Keratinocyte (primary cell): ENCODE data around the gene TFCP2L1. TPM values are rescaled to one million over a fixed set of nuclear protein-coding genes. Genes with fewer than 3 reads are reported as not detected.

Experiments used
- DNase-seq: peaks from one replicate; pipeline ENCODE4 v3.0.0-alpha.2; 2011; ENCODE audit warnings: low read depth, missing footprints, low spot score
- FAIRE-seq: peaks from 2 replicates; lab custom pipeline; 2011; peaks lifted over from hg19 to GRCh38; lab: Jason Lieb, UNC
- H2AFZ ChIP-seq: 2 replicates; pipeline ENCODE4 v1.6.0; 2012; ENCODE audit warnings: low read length, control low read depth, inconsistent platforms; ENCODE audit not compliant: control insufficient read depth
- H3K27ac ChIP-seq: 2 replicates; pipeline ENCODE4 v1.5.1; 2011; ENCODE audit warnings: low read length; ENCODE audit not compliant: control insufficient read depth, insufficient read depth
- H3K27me3 ChIP-seq: 3 replicates; pipeline ENCODE4 v1.6.0; 2011; ENCODE audit warnings: low read length; ENCODE audit not compliant: control insufficient read depth, insufficient read depth; ENCODE audit errors: extremely low read depth
- H3K36me3 ChIP-seq, 2 experiments: 2 replicates in 1 of 2; 3 replicates in 1 of 2; pipeline ENCODE4 v1.5.1; 2011; ENCODE audit warnings: low read length in 2 of 2, mild to moderate bottlenecking in 1 of 2; ENCODE audit not compliant: control insufficient read depth in 2 of 2, insufficient read depth in 2 of 2; ENCODE audit errors: extremely low read depth in 1 of 2
- H3K4me1 ChIP-seq: 3 replicates; pipeline ENCODE4 v1.5.1; 2011; ENCODE audit warnings: low read length; ENCODE audit not compliant: control insufficient read depth, insufficient read depth; ENCODE audit errors: extremely low read depth
- H3K4me2 ChIP-seq: 3 replicates; pipeline ENCODE4 v1.6.0; 2011; ENCODE audit warnings: low read depth, low read length; ENCODE audit not compliant: control insufficient read depth, insufficient read depth; ENCODE audit errors: extremely low read depth
- H3K4me3 ChIP-seq, 3 experiments: fragments of 200-600 bp in 1 of 3; sonication (generic) in 1 of 3; 2 replicates in 2 of 3; 3 replicates in 1 of 3; pipeline ENCODE4 v1.5.1; 2011 to 2016; ENCODE audit warnings: low read length in 3 of 3, mild to moderate bottlenecking in 3 of 3, control low read depth in 2 of 3, inconsistent platforms in 1 of 3, low read depth in 1 of 3, mixed read lengths in 1 of 3, mixed run types in 1 of 3, moderate library complexity in 1 of 3; ENCODE audit not compliant: control insufficient read depth in 2 of 3, insufficient read depth in 2 of 3; ENCODE audit errors: extremely low read depth in 1 of 3
- H3K79me2 ChIP-seq: 2 replicates; pipeline ENCODE4 v1.6.0; 2012; ENCODE audit warnings: low read length; ENCODE audit not compliant: control insufficient read depth, insufficient read depth
- H3K9ac ChIP-seq: 3 replicates; pipeline ENCODE4 v1.6.0; 2011; ENCODE audit warnings: low read length; ENCODE audit not compliant: control insufficient read depth, insufficient read depth; ENCODE audit errors: extremely low read depth
- H3K9me1 ChIP-seq: 3 replicates; pipeline ENCODE4 v1.6.0; 2011; ENCODE audit warnings: low read length; ENCODE audit not compliant: control insufficient read depth, insufficient read depth; ENCODE audit errors: extremely low read depth
- H3K9me3 ChIP-seq: 2 replicates; pipeline ENCODE4 v1.5.1; 2012; ENCODE audit warnings: low read depth, low read length; ENCODE audit not compliant: control insufficient read depth
- H4K20me1 ChIP-seq: 3 replicates; pipeline ENCODE4 v1.6.0; 2011; ENCODE audit warnings: low read length; ENCODE audit not compliant: control insufficient read depth, insufficient read depth; ENCODE audit errors: extremely low read depth
- CTCF ChIP-seq, 3 experiments: IDR thresholded peaks in 1 of 3; conservative IDR thresholded peaks in 1 of 3; optimal IDR thresholded peaks in 1 of 3; 2 replicates in 2 of 3; 3 replicates in 1 of 3; pipeline versions ENCODE3 to v1.5.1; 2011; ENCODE audit warnings: low read length in 3 of 3, mild to moderate bottlenecking in 3 of 3, moderate library complexity in 2 of 3, control low read depth in 1 of 3, inconsistent platforms in 1 of 3; ENCODE audit not compliant: insufficient read depth in 2 of 3; ENCODE audit errors: extremely low read depth in 1 of 3
- EZH2 ChIP-seq: IDR thresholded peaks from one replicate; pipeline ENCODE4 v1.6.1; 2012; ENCODE audit warnings: inconsistent platforms, mild to moderate bottlenecking, low read length, moderate library complexity
- dilution Hi-C: fragments of 300-500 bp; cut with MboI; formaldehyde crosslinking; loops from one replicate; pipeline ENCODE4 v1.7.0; 2020; ENCODE audit warnings: low sequenced_read_pairs; ENCODE audit not compliant: extremely low pct_ligation_motif_present
- polyA plus RNA-seq, 5 experiments: library from polyadenylated mRNA; depleted of rRNA in 3 of 5; stranded (reverse) in 3 of 5; stranded (forward) in 1 of 5; unstranded in 1 of 5; fragments of >200 nt; gene quantifications; 1 replicate in 1 of 5; 2 replicates in 3 of 5; 3 replicates in 1 of 5; pipeline versions ENCODE4 v1.2.1 to v1.2.3, GENCODE V29; 2011 to 2012; ENCODE audit warnings: missing spikeins in 2 of 5, low read depth in 1 of 5, low replicate concordance in 1 of 5

The TFCP2L1 gene
- polyA plus RNA-seq, 1 donor (not counting 4 experiments of a cell fraction or from before 2014, with no cell fraction given), result 29.4 TPM

GRCh38 chr2:121211251-121211650, 73.8 kb downstream of the TFCP2L1 start:
- peaks cover 21% of the 10 kb centered on the region for H3K4me1 ChIP-seq
- H3K36me3 ChIP-seq, result no peaks in the 10 kb centered on the region
- H4K20me1 ChIP-seq, result no peaks in the 10 kb centered on the region
- no peaks in the 10 kb centered on the region for H3K79me2 ChIP-seq
- H3K9me1 ChIP-seq, result no peaks in the 10 kb centered on the region
- H3K4me3 ChIP-seq, result no peak overlapping the region
- H3K27me3 ChIP-seq, result no peaks in the 10 kb centered on the region
- no peak overlapping the region for H3K9ac ChIP-seq
- DNase-seq (no peak), FAIRE-seq (no peak)
- dilution Hi-C loops, result no loop called here
- H3K9me3 ChIP-seq, result no peaks in the 10 kb centered on the region
- H3K27ac ChIP-seq, result peak overlapping the region; percentile 39
- TF ChIP-seq CTCF (optimal IDR thresholded peaks at IDR 0.05 in 1 of 3, IDR thresholded peaks at IDR 0.05 in 1 of 3, conservative IDR thresholded peaks at IDR 0.05 in 1 of 3; ENCODE audit: extremely low read depth in 1 of 3, insufficient read depth in 2 of 3, low read length in 3 of 3), result no peak
- no peak for TF ChIP-seq EZH2
- H3K4me2 ChIP-seq, result peak overlapping the region; percentile 19
- peak overlapping the region; percentile 58 for H2AFZ ChIP-seq

- FAIRE-seq, result peak; percentile 83
- peak overlapping the region; percentile 58 for H2AFZ ChIP-seq
These were observed 74.3 kb downstream of the TFCP2L1 start for GRCh38 chr2:121210691-121211090.

More at GRCh38 chr2:121210691-121211090, 74.3 kb downstream of the TFCP2L1 start:
- Histone ChIP-seq H3K4me1 (peaks cover 21% of the 10 kb centered on the region), H3K36me3 (no peaks in the 10 kb centered on the region), H3K4me2 (peak overlapping the region; percentile 19), H4K20me1 (no peaks in the 10 kb centered on the region), H3K79me2 (no peaks in the 10 kb centered on the region), H3K27me3 (no peaks in the 10 kb centered on the region), H3K4me3 (no peak overlapping the region), H3K9ac (no peak overlapping the region), H3K27ac (peak overlapping the region; percentile 39), H3K9me3 (no peaks in the 10 kb centered on the region), H3K9me1 (no peaks in the 10 kb centered on the region)
- dilution Hi-C loops, result no loop called here
- TF ChIP-seq EZH2, result no peak
- no peak for TF ChIP-seq CTCF (optimal IDR thresholded peaks at IDR 0.05 in 1 of 3, IDR thresholded peaks at IDR 0.05 in 1 of 3, conservative IDR thresholded peaks at IDR 0.05 in 1 of 3; ENCODE audit: extremely low read depth in 1 of 3, insufficient read depth in 2 of 3, low read length in 3 of 3)
- no peak for DNase-seq
